ENCODE data around the gene HNF1A. TPM values are rescaled to one million over a fixed set of nuclear protein-coding genes. Genes with fewer than 3 reads are reported as not detected.

HNF1A gene
- total RNA-seq, 4 donors from 2014 or later, result not detected

- no peak for TF ChIP-seq CTCF (IDR thresholded peaks at IDR 0.05; ENCODE audit: low read depth)
These were observed 13.6 kb downstream of the HNF1A start for GRCh38 chr12:120991965-120992364.

GRCh38 chr12:120992989-120993388 is 14.6 kb downstream of the HNF1A start:
- TF ChIP-seq CTCF (IDR thresholded peaks at IDR 0.05; ENCODE audit: low read depth), result no peak

GRCh38 chr12:120993496-120993895 is 15.2 kb downstream of the HNF1A start:
- no peak for TF ChIP-seq CTCF (IDR thresholded peaks at IDR 0.05; ENCODE audit: low read depth)

GRCh38 chr12:120994059-120994458 is 15.7 kb downstream of the HNF1A start:
- no peak for TF ChIP-seq CTCF (IDR thresholded peaks at IDR 0.05; ENCODE audit: low read depth)

- no peak for TF ChIP-seq CTCF (IDR thresholded peaks at IDR 0.05; ENCODE audit: low read depth)
These were observed 16.4 kb downstream of the HNF1A start for GRCh38 chr12:120994589-120995337.

GRCh38 chr12:120996133-120996746 is 17.9 kb downstream of the HNF1A start:
- no peak for TF ChIP-seq CTCF (IDR thresholded peaks at IDR 0.05; ENCODE audit: low read depth)

- no peak for TF ChIP-seq CTCF (IDR thresholded peaks at IDR 0.05; ENCODE audit: low read depth)
These were observed 19.1 kb downstream of the HNF1A start for GRCh38 chr12:120997448-120997847.

All from subcutaneous adipose tissue (tissue), 4 donors.